H9 (cell line): Measurements from ENCODE around the gene PKNOX2. TPM values are rescaled to one million over a fixed set of nuclear protein-coding genes. Genes with fewer than 3 reads are reported as not detected.

Experiments used
- DNase-seq: peaks from one replicate; pipeline ENCODE4 v3.0.0-alpha.2; 2017
- H2AFZ ChIP-seq: one replicate; pipeline ENCODE4 v1.6.1; 2013; ENCODE audit warnings: mild to moderate bottlenecking, low read length, control low read depth, moderate library complexity
- H2AK5ac ChIP-seq: 2 replicates; pipeline ENCODE4 v1.6.1; 2013; ENCODE audit warnings: low read length, control low read depth, mixed read lengths; ENCODE audit not compliant: insufficient read length
- H2BK120ac ChIP-seq: one replicate; pipeline ENCODE4 v1.6.1; 2013; ENCODE audit warnings: low read depth, mild to moderate bottlenecking, low read length, control low read depth, inconsistent platforms; ENCODE audit not compliant: poor library complexity, severe bottlenecking
- H2BK12ac ChIP-seq: 2 replicates; pipeline ENCODE4 v1.6.1; 2013; ENCODE audit warnings: low read length, control low read depth, mixed read lengths, low read depth; ENCODE audit not compliant: insufficient read length
- H2BK15ac ChIP-seq: 2 replicates; pipeline ENCODE4 v1.6.1; 2013; ENCODE audit warnings: low read depth, low read length, control low read depth
- H2BK20ac ChIP-seq: one replicate; pipeline ENCODE4 v1.6.1; 2013; ENCODE audit warnings: low read depth, mild to moderate bottlenecking, low read length, control low read depth, inconsistent platforms; ENCODE audit not compliant: poor library complexity, severe bottlenecking
- H2BK5ac ChIP-seq: 2 replicates; pipeline ENCODE4 v1.6.1; 2013; ENCODE audit warnings: low read length, control low read depth, mixed read lengths; ENCODE audit not compliant: insufficient read length
- H3K14ac ChIP-seq: 2 replicates; pipeline ENCODE4 v1.6.1; 2013; ENCODE audit warnings: low read length, control low read depth; ENCODE audit not compliant: insufficient read depth
- H3K18ac ChIP-seq: 2 replicates; pipeline ENCODE4 v1.6.1; 2013; ENCODE audit warnings: low read depth, mild to moderate bottlenecking, mixed read lengths, low read length, control low read depth; ENCODE audit not compliant: insufficient read length
- H3K23ac ChIP-seq: 2 replicates; pipeline ENCODE4 v1.6.1; 2013; ENCODE audit warnings: low read length, control low read depth, mixed read lengths, low read depth; ENCODE audit not compliant: insufficient read length
- H3K23me2 ChIP-seq: 2 replicates; pipeline ENCODE4 v1.6.1; 2013; ENCODE audit warnings: low read depth, mild to moderate bottlenecking, mixed read lengths, low read length, control low read depth; ENCODE audit not compliant: insufficient read length, poor library complexity, severe bottlenecking
- H3K27ac ChIP-seq: 2 replicates; pipeline ENCODE4 v1.5.1; 2013; ENCODE audit warnings: low read length, control low read depth, mixed read lengths, low read depth; ENCODE audit not compliant: insufficient read length
- H3K27me3 ChIP-seq: 2 replicates; pipeline ENCODE4 v1.6.1; 2013; ENCODE audit warnings: low read length, control low read depth, inconsistent platforms; ENCODE audit not compliant: insufficient read depth
- H3K4ac ChIP-seq: 2 replicates; pipeline ENCODE4 v1.6.1; 2013; ENCODE audit warnings: low read depth, mild to moderate bottlenecking, control low read depth, inconsistent platforms, low read length, moderate library complexity
- H3K4me1 ChIP-seq: 2 replicates; pipeline ENCODE4 v1.6.1; 2013; ENCODE audit warnings: low read length, control low read depth, inconsistent platforms; ENCODE audit not compliant: insufficient read depth
- H3K4me2 ChIP-seq: 2 replicates; pipeline ENCODE4 v1.6.1; 2013; ENCODE audit warnings: low read length, control low read depth, mixed read lengths; ENCODE audit not compliant: insufficient read length, insufficient read depth
- H3K56ac ChIP-seq: 2 replicates; pipeline ENCODE4 v1.6.1; 2013; ENCODE audit warnings: low read depth, mild to moderate bottlenecking, mixed read lengths, low read length, control low read depth; ENCODE audit not compliant: insufficient read length
- H3K79me1 ChIP-seq: 2 replicates; pipeline ENCODE4 v1.6.1; 2013; ENCODE audit warnings: low read depth, mild to moderate bottlenecking, moderate library complexity, low read length, control low read depth, inconsistent platforms; ENCODE audit not compliant: insufficient read depth, poor library complexity, severe bottlenecking
- H3K79me2 ChIP-seq: 2 replicates; pipeline ENCODE4 v1.6.1; 2013; ENCODE audit warnings: low read length, control low read depth, inconsistent platforms; ENCODE audit not compliant: insufficient read depth
- H3K9ac ChIP-seq: 2 replicates; pipeline ENCODE4 v1.6.1; 2013; ENCODE audit warnings: low read length, control low read depth, mixed read lengths; ENCODE audit not compliant: insufficient read length; ENCODE audit errors: extremely low read depth
- H3K9me3 ChIP-seq: one replicate; pipeline ENCODE4 v1.6.1; 2013; ENCODE audit warnings: low read depth, low read length, inconsistent platforms; ENCODE audit not compliant: control insufficient read depth
- H3T11ph ChIP-seq: one replicate; pipeline ENCODE4 v1.6.1; 2013; ENCODE audit warnings: mild to moderate bottlenecking, low read length, control low read depth, inconsistent platforms
- H4K20me1 ChIP-seq: one replicate; pipeline ENCODE4 v1.6.1; 2013; ENCODE audit not compliant: control insufficient read depth, insufficient read length, insufficient read depth
- H4K5ac ChIP-seq: 2 replicates; pipeline ENCODE4 v1.6.1; 2013; ENCODE audit warnings: low read depth, mild to moderate bottlenecking, mixed read lengths, low read length, control low read depth; ENCODE audit not compliant: insufficient read length
- H4K8ac ChIP-seq: replicated peaks from 2 replicates; pipeline ENCODE4 v1.6.1; 2013; ENCODE audit warnings: low read length, control low read depth, mixed read lengths, low read depth; ENCODE audit not compliant: insufficient read length
- H4K91ac ChIP-seq: 2 replicates; pipeline ENCODE4 v1.6.1; 2013; ENCODE audit warnings: low read depth, mild to moderate bottlenecking, moderate library complexity, mixed read lengths, low read length, control low read depth; ENCODE audit not compliant: insufficient read length
- H3K27ac Mint-ChIP-seq, 3 experiments: 2 replicates in 2 of 3; 3 replicates in 1 of 3; pipeline ENCODE4 v1.8.0; 2020 to 2021; ENCODE audit warnings: mixed read lengths in 3 of 3, mild to moderate bottlenecking in 1 of 3, moderate library complexity in 1 of 3
- H3K27me3 Mint-ChIP-seq: 2 replicates; pipeline ENCODE4 v1.8.0; 2021; ENCODE audit warnings: low read depth, mild to moderate bottlenecking, moderate library complexity, mixed read lengths
- H3K36me3 Mint-ChIP-seq, 3 experiments: 2 replicates in 2 of 3; 3 replicates in 1 of 3; pipeline ENCODE4 v1.8.0; 2020 to 2021; ENCODE audit warnings: low read depth in 3 of 3, mixed read lengths in 3 of 3; ENCODE audit not compliant: insufficient read depth in 1 of 3
- H3K4me1 Mint-ChIP-seq, 2 experiments: 2 replicates each; pipeline ENCODE4 v1.8.0; 2020; ENCODE audit warnings: mixed read lengths in 2 of 2
- H3K4me3 Mint-ChIP-seq, 2 experiments: 2 replicates in 1 of 2; 3 replicates in 1 of 2; pipeline ENCODE4 v1.8.0; 2020 to 2021; ENCODE audit warnings: mild to moderate bottlenecking in 2 of 2, mixed read lengths in 2 of 2, moderate library complexity in 1 of 2
- H3K9me3 Mint-ChIP-seq, 2 experiments: 2 replicates in 1 of 2; 3 replicates in 1 of 2; pipeline ENCODE4 v1.8.0; 2020; ENCODE audit warnings: mild to moderate bottlenecking in 2 of 2, mixed read lengths in 2 of 2, moderate library complexity in 1 of 2
- CTCF ChIP-seq: fragments of 200-600 bp; sonication (generic); conservative IDR thresholded peaks from 3 replicates; pipeline ENCODE4 v1.8.0; 2021; ENCODE audit warnings: antibody characterized with exemption, mild to moderate bottlenecking
- WGBS: extraction: QIAGEN DNeasy Blood & Tissue Kit; methylation state at CpG from one replicate; pipeline ENCODE4 v1.1.7; 2013; ENCODE audit warnings: missing lambda C conversion rate, low lambda C conversion rate, mixed read lengths; ENCODE audit not compliant: insufficient read length; ENCODE audit errors: extremely low coverage; 5-methylcytosine and 5-hydroxymethylcytosine counted together
- total RNA-seq: library from RNA; stranded (reverse); gene quantifications from 2 replicates; pipeline ENCODE4 v1.2.1, GENCODE V29; 2021

The PKNOX2 gene
- total RNA-seq, 1 experiment from 2014 or later = 1.3 TPM

GRCh38 chr11:125132071-125132470 is 32.5 kb upstream of the PKNOX2 start:
- Histone ChIP-seq H2BK20ac (no peak overlapping the region), H2BK15ac (no peak overlapping the region), H3K56ac (no peak overlapping the region), H3K4me1 (no peaks in the 10 kb centered on the region), H2BK12ac (no peak overlapping the region), H2BK5ac (no peak overlapping the region), H3K23ac (no peak overlapping the region), H2AK5ac (no peak overlapping the region), H3K9me3 (no peaks in the 10 kb centered on the region), H3K79me2 (no peaks in the 10 kb centered on the region), H4K5ac (no peak overlapping the region), H4K20me1 (no peaks in the 10 kb centered on the region), H3K4ac (no peak overlapping the region), H3K27me3 (peaks cover 2% of the 10 kb centered on the region; the same call in 1 of the 2 replicates), H3K14ac (no peak overlapping the region), H3K18ac (no peak overlapping the region), H3K79me1 (no peaks in the 10 kb centered on the region), H3K27ac (no peak overlapping the region), H2BK120ac (no peak overlapping the region), H3T11ph (no peak overlapping the region), H4K8ac (no peak overlapping the region), H3K9ac (no peak overlapping the region), H3K4me2 (no peak overlapping the region), H3K23me2 (no peaks in the 10 kb centered on the region), H2AFZ (no peak overlapping the region), H4K91ac (no peak overlapping the region)
- no peak overlapping the region for H3K4me3 Mint-ChIP-seq
- no peak overlapping the region for H3K27ac Mint-ChIP-seq
- H3K9me3 Mint-ChIP-seq = no peaks in the 10 kb centered on the region
- no peaks in the 10 kb centered on the region for H3K36me3 Mint-ChIP-seq
- H3K27me3 Mint-ChIP-seq = peaks cover 57% of the 10 kb centered on the region
- TF ChIP-seq CTCF = no peak
- no peak for DNase-seq
- no CpG with 5 or more reads among the region's 1 CpG for WGBS
- peaks cover 2 to 8% of the 10 kb centered on the region in 2 experiments; a peak in 1 of 4 replicates for H3K4me1 Mint-ChIP-seq
